Stimulated activated naive CD8-positive, alpha-beta T cell treated with anti-CD3 and anti-CD28 coated beads, Interleukin-15, Interleukin-2, amounts not matched to agents 100 ng/mL and 50 ng/mL, for 24 hours (primary cell): Measurements from ENCODE around the gene OSTM1.
"Not testable (repeated sequence)": the region's sequence is repeated elsewhere in the genome, so short reads cannot be mapped to it uniquely, and the experiment has no call there.

ENCODE experiments used
- H3K27ac Mint-ChIP-seq: one replicate; pipeline ENCODE4 v1.8.0; 2021; ENCODE audit warnings: mild to moderate bottlenecking, mixed read lengths
- H3K27me3 Mint-ChIP-seq: one replicate; pipeline ENCODE4 v1.8.0; 2021; ENCODE audit warnings: mixed read lengths
- H3K36me3 Mint-ChIP-seq: one replicate; pipeline ENCODE4 v1.8.0; 2021; ENCODE audit warnings: low read depth, mixed read lengths
- H3K4me1 Mint-ChIP-seq: one replicate; pipeline ENCODE4 v1.8.0; 2021; ENCODE audit warnings: low read depth, mixed read lengths
- H3K4me3 Mint-ChIP-seq: one replicate; pipeline ENCODE4 v1.8.0; 2021; ENCODE audit warnings: mild to moderate bottlenecking, mixed read lengths
- H3K9me3 Mint-ChIP-seq: one replicate; pipeline ENCODE4 v1.8.0; 2021; ENCODE audit warnings: mixed read lengths

OSTM1 gene

GRCh38 chr6:108016283-108016682, 58.3 kb downstream of the OSTM1 start:
- H3K4me1 Mint-ChIP-seq, H3K4me3 Mint-ChIP-seq, H3K27ac Mint-ChIP-seq, H3K9me3 Mint-ChIP-seq, H3K36me3 Mint-ChIP-seq: not testable (repeated sequence)
- peaks cover 13% of the 10 kb centered on the region for H3K27me3 Mint-ChIP-seq

DNA sequence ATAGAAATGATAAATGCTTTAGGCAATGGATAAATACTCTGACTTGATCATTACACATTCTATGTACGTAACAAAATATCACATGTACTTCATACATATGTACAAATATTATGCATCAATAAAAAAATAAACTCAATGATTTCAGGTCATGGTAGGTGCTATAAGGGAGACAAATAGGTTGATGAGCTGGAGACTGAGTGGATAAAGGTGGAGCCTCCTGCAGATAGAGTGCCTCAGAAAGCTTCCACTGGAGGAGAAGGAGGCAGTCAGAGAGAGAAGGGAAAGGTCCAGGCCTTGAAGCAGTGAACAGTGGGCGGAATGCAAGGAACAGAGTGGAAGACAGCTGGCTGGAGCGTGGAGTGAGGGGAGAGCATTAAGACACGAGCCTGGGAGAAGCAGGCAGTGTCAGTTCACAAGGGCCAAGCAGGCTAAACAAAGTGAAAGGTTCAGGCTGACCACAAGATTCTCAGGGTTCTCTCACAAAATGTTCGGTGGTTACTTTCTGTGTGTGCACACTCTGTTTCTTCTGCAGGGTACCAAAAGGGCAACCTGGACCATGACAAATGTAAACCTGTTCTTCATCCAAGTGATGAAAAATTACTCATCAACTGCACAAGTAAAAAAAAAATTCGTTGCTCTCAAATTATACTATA, 60.6 kb downstream of the OSTM1 start:
- Mint-ChIP-seq H3K4me1 (no peaks in the 10 kb centered on the region), H3K4me3 (no peak overlapping the region)

DNA sequence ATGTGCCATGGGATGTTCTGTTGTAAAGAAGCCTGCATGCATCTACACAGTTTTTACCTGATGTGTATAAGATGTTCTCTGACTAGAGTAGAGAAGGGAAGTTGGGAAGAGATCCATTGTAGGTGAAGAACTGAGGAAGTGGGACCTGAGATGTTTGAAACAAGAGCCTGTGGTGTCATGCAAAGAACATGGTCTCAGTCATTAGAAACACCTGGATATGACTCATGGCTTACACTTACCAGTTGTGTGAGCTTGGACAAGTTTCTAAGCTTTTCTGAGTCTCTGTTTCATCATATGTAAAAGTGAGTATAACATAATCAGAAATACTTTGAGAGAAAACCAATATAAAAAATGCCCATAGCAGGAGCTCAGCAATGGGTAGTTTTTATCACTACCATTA, 64.6 kb downstream of the OSTM1 start:
- Mint-ChIP-seq H3K27me3 (no peaks in the 10 kb centered on the region), H3K36me3 (peaks cover 12% of the 10 kb centered on the region), H3K4me3 (no peak overlapping the region), H3K9me3 (peaks cover 10% of the 10 kb centered on the region), H3K27ac (no peak overlapping the region), H3K4me1 (no peaks in the 10 kb centered on the region)

More for the DNA sequence above, 60.6 kb downstream of the OSTM1 start:
- H3K36me3 Mint-ChIP-seq = peaks cover 20% of the 10 kb centered on the region
- peaks cover 20% of the 10 kb centered on the region for H3K9me3 Mint-ChIP-seq
- no peak overlapping the region for H3K27ac Mint-ChIP-seq
- peaks cover 13% of the 10 kb centered on the region for H3K27me3 Mint-ChIP-seq

GRCh38 chr6:108009258-108009657, 65.3 kb downstream of the OSTM1 start:
- H3K36me3 Mint-ChIP-seq = peaks cover 12% of the 10 kb centered on the region
- not testable (repeated sequence) for H3K4me3 Mint-ChIP-seq, H3K4me1 Mint-ChIP-seq, H3K27me3 Mint-ChIP-seq, H3K27ac Mint-ChIP-seq
- H3K9me3 Mint-ChIP-seq = peaks cover 10% of the 10 kb centered on the region

- no peaks in the 10 kb centered on the region for H3K4me1 Mint-ChIP-seq
- H3K4me3 Mint-ChIP-seq = no peak overlapping the region
- H3K27ac Mint-ChIP-seq = no peak overlapping the region
- no peaks in the 10 kb centered on the region for H3K27me3 Mint-ChIP-seq
- H3K9me3 Mint-ChIP-seq = peaks cover 10% of the 10 kb centered on the region
- H3K36me3 Mint-ChIP-seq = peaks cover 12% of the 10 kb centered on the region
Observed at GRCh38 chr6:108008363-108008762, 66.2 kb downstream of the OSTM1 start.

GRCh38 chr6:108005961-108006360, 68.6 kb downstream of the OSTM1 start:
- H3K27me3 Mint-ChIP-seq = no peaks in the 10 kb centered on the region
- H3K36me3 Mint-ChIP-seq = peaks cover 12% of the 10 kb centered on the region
- H3K9me3 Mint-ChIP-seq = peaks cover 10% of the 10 kb centered on the region
- H3K4me3 Mint-ChIP-seq = no peak overlapping the region
- no peak overlapping the region for H3K27ac Mint-ChIP-seq
- H3K4me1 Mint-ChIP-seq = no peaks in the 10 kb centered on the region

DNA sequence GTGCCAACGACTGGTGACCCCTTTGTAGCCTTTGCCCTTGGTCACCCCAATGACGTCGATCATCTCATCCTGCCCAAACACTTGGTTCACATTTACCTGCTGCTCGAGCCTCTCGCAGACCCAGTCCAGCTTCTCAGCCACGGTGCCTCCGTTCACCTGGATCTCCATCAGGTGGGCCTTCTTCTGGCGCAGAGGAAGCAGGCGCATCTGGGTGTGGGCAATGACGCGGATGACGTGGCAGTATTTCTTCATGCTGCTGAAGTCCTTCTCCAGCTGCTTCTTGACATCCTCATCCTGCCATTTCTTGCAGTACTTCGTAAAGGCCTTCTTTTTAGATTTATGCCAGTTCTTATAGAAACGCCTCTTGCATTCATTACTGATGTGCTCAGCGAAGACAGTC, 69.7 kb downstream of the OSTM1 start:
- H3K36me3 Mint-ChIP-seq = peaks cover 11% of the 10 kb centered on the region
- H3K27ac Mint-ChIP-seq = no peak overlapping the region
- no peaks in the 10 kb centered on the region for H3K4me1 Mint-ChIP-seq
- H3K27me3 Mint-ChIP-seq = no peaks in the 10 kb centered on the region
- H3K9me3 Mint-ChIP-seq = peaks cover 9% of the 10 kb centered on the region
- no peak overlapping the region for H3K4me3 Mint-ChIP-seq

GRCh38 chr6:108002365-108003221, 71.9 kb downstream of the OSTM1 start:
- no peaks in the 10 kb centered on the region for H3K36me3 Mint-ChIP-seq
- H3K27ac Mint-ChIP-seq = no peak overlapping the region
- no peaks in the 10 kb centered on the region for H3K27me3 Mint-ChIP-seq
- H3K4me1 Mint-ChIP-seq = no peaks in the 10 kb centered on the region
- no peaks in the 10 kb centered on the region for H3K9me3 Mint-ChIP-seq
- no peak overlapping the region for H3K4me3 Mint-ChIP-seq

DNA sequence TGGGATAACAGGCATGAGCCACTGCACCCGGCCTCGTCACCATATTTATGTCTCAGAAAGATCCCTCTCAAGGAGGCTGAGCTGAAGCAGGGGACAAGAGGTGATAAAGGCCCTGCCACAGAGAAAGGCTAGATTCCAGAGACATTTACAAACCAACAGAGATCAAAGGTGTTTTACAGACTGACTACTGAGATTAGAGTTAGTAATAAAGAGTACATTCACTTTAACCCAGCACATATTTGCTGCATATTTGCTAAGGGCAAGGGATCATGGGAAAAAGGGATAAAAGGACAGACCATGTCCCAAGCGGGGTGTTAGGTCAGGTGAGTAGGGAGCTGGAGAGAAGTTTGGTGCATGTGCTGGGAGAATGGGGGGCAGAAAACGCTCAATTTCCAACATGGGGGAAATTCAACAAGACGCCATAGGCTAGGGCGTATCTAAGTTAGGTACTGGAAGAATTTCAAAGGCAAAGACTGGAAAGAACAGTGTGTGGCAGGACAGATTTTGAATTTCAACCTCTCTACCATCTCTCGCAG, 72.8 kb downstream of the OSTM1 start:
- no peaks in the 10 kb centered on the region for H3K27me3 Mint-ChIP-seq
- H3K4me3 Mint-ChIP-seq = no peak overlapping the region
- H3K27ac Mint-ChIP-seq = no peak overlapping the region
- no peaks in the 10 kb centered on the region for H3K4me1 Mint-ChIP-seq
- no peaks in the 10 kb centered on the region for H3K36me3 Mint-ChIP-seq
- H3K9me3 Mint-ChIP-seq = no peaks in the 10 kb centered on the region

DNA sequence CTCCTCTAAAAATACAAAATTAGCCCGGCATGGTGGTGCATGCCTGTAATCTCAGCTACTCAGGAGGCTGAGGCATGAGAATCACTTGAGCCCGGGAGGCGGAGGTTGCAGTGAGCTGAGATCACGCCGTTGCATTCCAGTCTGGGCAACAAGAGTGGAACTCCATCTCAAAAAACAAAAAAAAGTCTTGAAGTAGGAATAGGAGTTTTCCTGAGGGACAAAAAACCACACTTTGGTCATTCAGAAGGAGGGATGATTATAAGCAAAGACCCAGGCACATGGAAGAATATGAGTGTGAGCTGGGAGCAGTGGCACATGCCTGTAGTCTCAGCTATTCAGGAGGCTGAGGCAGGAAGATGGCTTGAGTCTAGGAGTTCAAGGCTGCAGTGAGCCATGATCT, 74.3 kb downstream of the OSTM1 start:
- not testable (repeated sequence) for H3K27ac Mint-ChIP-seq, H3K27me3 Mint-ChIP-seq, H3K4me3 Mint-ChIP-seq, H3K36me3 Mint-ChIP-seq, H3K9me3 Mint-ChIP-seq, H3K4me1 Mint-ChIP-seq

DNA sequence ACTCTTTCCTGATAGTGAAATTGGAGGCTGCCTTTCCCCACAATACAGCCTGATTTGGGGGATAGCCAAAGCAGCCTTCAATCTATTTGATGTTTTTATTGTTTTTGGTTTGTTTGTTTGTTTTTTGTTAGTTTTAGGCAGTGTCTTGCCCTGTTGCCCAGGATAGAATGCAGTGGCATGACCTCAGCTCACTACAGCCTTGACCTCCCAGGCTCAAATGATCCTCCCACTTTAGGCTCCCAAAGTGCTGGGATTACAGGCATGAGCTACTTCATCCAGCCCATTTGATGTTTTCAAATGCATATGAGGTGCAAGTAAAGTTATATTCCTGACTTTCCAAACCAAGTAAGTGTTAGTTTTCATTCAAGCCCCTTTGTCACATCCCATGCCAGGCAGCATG, 75.2 kb downstream of the OSTM1 start:
- H3K36me3 Mint-ChIP-seq = no peaks in the 10 kb centered on the region
- H3K27me3 Mint-ChIP-seq = no peaks in the 10 kb centered on the region
- H3K4me1 Mint-ChIP-seq = no peaks in the 10 kb centered on the region
- no peak overlapping the region for H3K4me3 Mint-ChIP-seq
- H3K9me3 Mint-ChIP-seq = no peaks in the 10 kb centered on the region
- H3K27ac Mint-ChIP-seq = no peak overlapping the region

GRCh38 chr6:107991772-107992550, 82.6 kb downstream of the OSTM1 start:
- Mint-ChIP-seq H3K27me3 (no peaks in the 10 kb centered on the region), H3K4me3 (no peak overlapping the region), H3K4me1 (no peaks in the 10 kb centered on the region), H3K36me3 (no peaks in the 10 kb centered on the region), H3K27ac (no peak overlapping the region), H3K9me3 (no peaks in the 10 kb centered on the region)
